ENCODE results near the gene KYAT1. TPM values are rescaled to one million over a fixed set of nuclear protein-coding genes. Genes with fewer than 3 reads are reported as not detected.

Gene KYAT1
- total and polyA plus RNA-seq, 2 of the 13 experiments (the other 11 are each of a cell fraction or from before 2014, with no cell fraction given) = 9.2 to 46.5 TPM

DNA sequence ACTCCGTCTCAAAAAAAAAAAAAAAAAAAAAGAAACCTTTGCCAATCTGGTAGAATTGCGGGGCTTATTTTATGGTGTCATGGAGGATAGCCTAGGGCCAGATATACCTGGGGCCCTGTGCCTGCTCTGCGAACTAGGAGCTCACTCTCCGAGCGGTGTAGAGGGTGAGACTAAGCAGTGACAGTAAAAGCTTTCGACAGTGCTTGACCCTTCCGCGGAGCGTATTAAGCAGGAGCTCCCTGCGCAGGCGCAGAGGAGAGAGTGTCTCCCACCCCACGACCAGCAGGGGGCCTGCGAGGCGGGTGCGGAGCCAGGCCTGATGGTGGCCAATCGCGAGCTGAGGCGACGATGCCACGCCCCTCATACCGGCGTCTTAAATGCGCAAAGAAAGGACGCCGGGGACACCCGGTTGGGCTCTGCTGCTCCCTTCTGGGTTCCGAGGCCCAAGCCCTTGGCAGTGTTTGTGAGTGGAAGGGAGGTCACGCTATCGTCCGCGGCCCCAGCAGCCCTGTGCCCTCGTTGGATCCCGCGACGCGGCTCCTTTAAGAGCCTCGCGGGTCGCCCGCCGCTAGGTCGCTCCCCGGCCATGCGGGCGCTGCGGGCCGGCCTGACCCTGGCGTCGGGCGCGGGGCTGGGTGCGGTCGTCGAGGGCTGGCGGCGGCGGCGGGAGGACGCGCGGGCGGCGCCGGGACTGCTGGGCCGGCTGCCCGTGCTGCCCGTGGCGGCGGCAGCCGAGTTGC is 63.5 kb downstream of the KYAT1 start, which contains the start of gene ENDOG (continued):
- TF ChIP-seq, protein P1, sequence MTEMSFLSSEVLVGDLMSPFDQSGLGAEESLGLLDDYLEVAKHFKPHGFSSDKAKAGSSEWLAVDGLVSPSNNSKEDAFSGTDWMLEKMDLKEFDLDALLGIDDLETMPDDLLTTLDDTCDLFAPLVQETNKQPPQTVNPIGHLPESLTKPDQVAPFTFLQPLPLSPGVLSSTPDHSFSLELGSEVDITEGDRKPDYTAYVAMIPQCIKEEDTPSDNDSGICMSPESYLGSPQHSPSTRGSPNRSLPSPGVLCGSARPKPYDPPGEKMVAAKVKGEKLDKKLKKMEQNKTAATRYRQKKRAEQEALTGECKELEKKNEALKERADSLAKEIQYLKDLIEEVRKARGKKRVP (CRISPR knock-in tag; IDR thresholded peaks at IDR 0.05) = no peak
- TF ChIP-seq CCDC6 (CRISPR knock-in tag; IDR thresholded peaks at IDR 0.05) = 0 out of 2 replicates have a peak, but pooled peaks have one; percentile 51
- no peak for TF ChIP-seq ZNF562 (CRISPR knock-in tag; IDR thresholded peaks at IDR 0.05; ENCODE audit: borderline replicate concordance)
- TF ChIP-seq, protein P2, sequence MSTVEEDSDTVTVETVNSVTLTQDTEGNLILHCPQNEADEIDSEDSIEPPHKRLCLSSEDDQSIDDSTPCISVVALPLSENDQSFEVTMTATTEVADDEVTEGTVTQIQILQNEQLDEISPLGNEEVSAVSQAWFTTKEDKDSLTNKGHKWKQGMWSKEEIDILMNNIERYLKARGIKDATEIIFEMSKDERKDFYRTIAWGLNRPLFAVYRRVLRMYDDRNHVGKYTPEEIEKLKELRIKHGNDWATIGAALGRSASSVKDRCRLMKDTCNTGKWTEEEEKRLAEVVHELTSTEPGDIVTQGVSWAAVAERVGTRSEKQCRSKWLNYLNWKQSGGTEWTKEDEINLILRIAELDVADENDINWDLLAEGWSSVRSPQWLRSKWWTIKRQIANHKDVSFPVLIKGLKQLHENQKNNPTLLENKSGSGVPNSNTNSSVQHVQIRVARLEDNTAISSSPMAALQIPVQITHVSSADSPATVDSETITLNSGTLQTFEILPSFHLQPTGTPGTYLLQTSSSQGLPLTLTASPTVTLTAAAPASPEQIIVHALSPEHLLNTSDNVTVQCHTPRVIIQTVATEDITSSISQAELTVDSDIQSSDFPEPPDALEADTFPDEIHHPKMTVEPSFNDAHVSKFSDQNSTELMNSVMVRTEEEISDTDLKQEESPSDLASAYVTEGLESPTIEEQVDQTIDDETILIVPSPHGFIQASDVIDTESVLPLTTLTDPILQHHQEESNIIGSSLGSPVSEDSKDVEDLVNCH (CRISPR knock-in tag; IDR thresholded peaks at IDR 0.05) = no peak
- TF ChIP-seq DPF2 (CRISPR knock-in tag; IDR thresholded peaks at IDR 0.05; ENCODE audit: borderline replicate concordance, low read depth) = no peak
- no peak for TF ChIP-seq MTA1 (CRISPR knock-in tag; IDR thresholded peaks at IDR 0.05; ENCODE audit: borderline replicate concordance)
- TF ChIP-seq, protein P3, sequence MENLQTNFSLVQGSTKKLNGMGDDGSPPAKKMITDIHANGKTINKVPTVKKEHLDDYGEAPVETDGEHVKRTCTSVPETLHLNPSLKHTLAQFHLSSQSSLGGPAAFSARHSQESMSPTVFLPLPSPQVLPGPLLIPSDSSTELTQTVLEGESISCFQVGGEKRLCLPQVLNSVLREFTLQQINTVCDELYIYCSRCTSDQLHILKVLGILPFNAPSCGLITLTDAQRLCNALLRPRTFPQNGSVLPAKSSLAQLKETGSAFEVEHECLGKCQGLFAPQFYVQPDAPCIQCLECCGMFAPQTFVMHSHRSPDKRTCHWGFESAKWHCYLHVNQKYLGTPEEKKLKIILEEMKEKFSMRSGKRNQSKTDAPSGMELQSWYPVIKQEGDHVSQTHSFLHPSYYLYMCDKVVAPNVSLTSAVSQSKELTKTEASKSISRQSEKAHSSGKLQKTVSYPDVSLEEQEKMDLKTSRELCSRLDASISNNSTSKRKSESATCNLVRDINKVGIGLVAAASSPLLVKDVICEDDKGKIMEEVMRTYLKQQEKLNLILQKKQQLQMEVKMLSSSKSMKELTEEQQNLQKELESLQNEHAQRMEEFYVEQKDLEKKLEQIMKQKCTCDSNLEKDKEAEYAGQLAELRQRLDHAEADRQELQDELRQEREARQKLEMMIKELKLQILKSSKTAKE (CRISPR knock-in tag; IDR thresholded peaks at IDR 0.05; ENCODE audit: borderline replicate concordance) = no peak
- TF ChIP-seq JUNB (CRISPR knock-in tag; IDR thresholded peaks at IDR 0.05; ENCODE audit: borderline replicate concordance) = no peak
- TF ChIP-seq FOXK1 (CRISPR knock-in tag; IDR thresholded peaks at IDR 0.05; ENCODE audit: borderline replicate concordance, low read depth) = peak; percentile 70; the same call in 1 of the 2 replicates
- TF ChIP-seq ZNF33B (CRISPR knock-in tag; IDR thresholded peaks at IDR 0.05) = no peak
- peak; percentile 86 for TF ChIP-seq ZNF331 (CRISPR knock-in tag; IDR thresholded peaks at IDR 0.05)
- TF ChIP-seq, protein P4, sequence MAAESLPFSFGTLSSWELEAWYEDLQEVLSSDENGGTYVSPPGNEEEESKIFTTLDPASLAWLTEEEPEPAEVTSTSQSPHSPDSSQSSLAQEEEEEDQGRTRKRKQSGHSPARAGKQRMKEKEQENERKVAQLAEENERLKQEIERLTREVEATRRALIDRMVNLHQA (CRISPR knock-in tag; IDR thresholded peaks at IDR 0.05) = no peak
- TF ChIP-seq ZNF672 (CRISPR knock-in tag; IDR thresholded peaks at IDR 0.05) = no peak
- peak; percentile 58; the same call in 1 of the 2 replicates for TF ChIP-seq SIN3A (IDR thresholded peaks at IDR 0.05; ENCODE audit: borderline replicate concordance, low read depth, low read length)
- TF ChIP-seq ZNF660 (CRISPR knock-in tag; IDR thresholded peaks at IDR 0.05; ENCODE audit: borderline replicate concordance, low read depth) = no peak
- TF ChIP-seq ZNF850 (CRISPR knock-in tag; conservative IDR thresholded peaks at IDR 0.05) = no peak
- TF ChIP-seq ZSCAN22 (CRISPR knock-in tag; IDR thresholded peaks at IDR 0.05) = no peak
- TF ChIP-seq SRY (CRISPR knock-in tag; IDR thresholded peaks at IDR 0.05) = peak; percentile 3; the same call in 1 of the 2 replicates
- TF ChIP-seq JUN (CRISPR knock-in tag; IDR thresholded peaks at IDR 0.05) = no peak
- TF ChIP-seq, protein P5, sequence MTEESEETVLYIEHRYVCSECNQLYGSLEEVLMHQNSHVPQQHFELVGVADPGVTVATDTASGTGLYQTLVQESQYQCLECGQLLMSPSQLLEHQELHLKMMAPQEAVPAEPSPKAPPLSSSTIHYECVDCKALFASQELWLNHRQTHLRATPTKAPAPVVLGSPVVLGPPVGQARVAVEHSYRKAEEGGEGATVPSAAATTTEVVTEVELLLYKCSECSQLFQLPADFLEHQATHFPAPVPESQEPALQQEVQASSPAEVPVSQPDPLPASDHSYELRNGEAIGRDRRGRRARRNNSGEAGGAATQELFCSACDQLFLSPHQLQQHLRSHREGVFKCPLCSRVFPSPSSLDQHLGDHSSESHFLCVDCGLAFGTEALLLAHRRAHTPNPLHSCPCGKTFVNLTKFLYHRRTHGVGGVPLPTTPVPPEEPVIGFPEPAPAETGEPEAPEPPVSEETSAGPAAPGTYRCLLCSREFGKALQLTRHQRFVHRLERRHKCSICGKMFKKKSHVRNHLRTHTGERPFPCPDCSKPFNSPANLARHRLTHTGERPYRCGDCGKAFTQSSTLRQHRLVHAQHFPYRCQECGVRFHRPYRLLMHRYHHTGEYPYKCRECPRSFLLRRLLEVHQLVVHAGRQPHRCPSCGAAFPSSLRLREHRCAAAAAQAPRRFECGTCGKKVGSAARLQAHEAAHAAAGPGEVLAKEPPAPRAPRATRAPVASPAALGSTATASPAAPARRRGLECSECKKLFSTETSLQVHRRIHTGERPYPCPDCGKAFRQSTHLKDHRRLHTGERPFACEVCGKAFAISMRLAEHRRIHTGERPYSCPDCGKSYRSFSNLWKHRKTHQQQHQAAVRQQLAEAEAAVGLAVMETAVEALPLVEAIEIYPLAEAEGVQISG (CRISPR knock-in tag; IDR thresholded peaks at IDR 0.05) = no peak
- peak; percentile 73; the same call in 1 of the 2 replicates for TF ChIP-seq ZNF792 (CRISPR knock-in tag; IDR thresholded peaks at IDR 0.05)
